Left ventricle myocardium superior (tissue), 1 donor: Measurements from ENCODE around the gene MYH14. TPM values are rescaled to one million over a fixed set of nuclear protein-coding genes. Genes with fewer than 3 reads are reported as not detected.

Source experiments
- ATAC-seq: fragments of 200-7000 bp; cut with Tn5 transposase; one replicate; pipeline ENCODE4 v1.9.1; 2020; ENCODE audit warnings: mild to moderate bottlenecking, moderate library complexity
- DNase-seq: peaks from one replicate; pipeline ENCODE4 v3.0.0-alpha.2; 2020
- intact Hi-C: fragments of 100-400 bp; cut with micrococcal nuclease; formaldehyde crosslinking; loops from one replicate; pipeline ENCODE4 v1.11.0; 2022
- total RNA-seq: library from RNA; stranded (reverse); fragmentation: NEBNext Ultra II Directional; extraction: Animal tissue kit (Norgen Biotek cat#: 25700); gene quantifications from one replicate; pipeline ENCODE4 v1.2.1, GENCODE V29; 2021
- donor health status: DM: no; HTN: yes; CAD: no; lungs with severe emphysema.

MYH14 gene
- total RNA-seq, 1 donor from 2014 or later, result 131 TPM

DNA sequence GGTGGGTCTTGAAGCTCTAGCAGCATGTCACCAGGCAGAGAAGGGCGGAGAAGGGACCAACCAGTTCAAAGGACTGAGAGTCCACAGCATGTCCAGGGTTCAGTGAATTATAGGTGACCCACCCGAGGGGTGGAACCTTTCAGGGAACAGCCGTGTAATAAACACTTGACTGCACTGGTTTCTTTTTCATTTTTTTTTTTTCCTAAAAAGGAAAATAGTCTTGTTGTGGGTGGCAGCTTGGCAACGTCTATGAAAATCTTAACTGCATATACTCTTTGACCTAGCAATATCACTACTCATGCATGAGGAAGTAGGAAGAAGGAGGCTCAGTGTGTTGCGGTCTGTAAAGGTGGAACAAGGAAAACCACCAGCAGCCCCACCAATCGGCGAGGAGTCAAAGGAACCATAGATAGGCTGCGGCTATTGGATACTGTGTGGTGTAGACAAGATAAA, 13.0 kb upstream of the MYH14 start:
- DNase-seq (no peak), ATAC-seq (no peak)
- intact Hi-C loops, result no loop called here

DNA sequence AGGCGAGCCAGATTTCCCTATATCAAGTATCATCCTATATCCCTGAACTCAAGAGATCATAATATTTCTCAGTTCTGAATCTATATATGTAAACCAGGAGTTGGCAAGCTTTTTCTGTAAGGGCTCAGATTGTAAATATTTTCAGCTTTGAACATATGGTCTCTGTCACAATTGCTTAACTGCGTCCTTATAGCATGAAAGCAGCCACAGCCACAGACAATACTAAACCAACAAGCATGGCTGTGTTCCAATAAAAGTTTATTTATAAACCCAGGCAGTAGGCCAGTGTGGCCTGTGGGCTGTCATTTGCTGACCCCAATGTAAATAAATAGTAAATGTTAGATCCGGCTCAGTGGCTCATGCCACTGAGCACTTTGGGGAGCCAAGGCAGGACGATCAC, 12.2 kb upstream of the MYH14 start:
- intact Hi-C loops, result no loop called here
- DNase-seq (no peak), ATAC-seq (peak; percentile 81)

DNA sequence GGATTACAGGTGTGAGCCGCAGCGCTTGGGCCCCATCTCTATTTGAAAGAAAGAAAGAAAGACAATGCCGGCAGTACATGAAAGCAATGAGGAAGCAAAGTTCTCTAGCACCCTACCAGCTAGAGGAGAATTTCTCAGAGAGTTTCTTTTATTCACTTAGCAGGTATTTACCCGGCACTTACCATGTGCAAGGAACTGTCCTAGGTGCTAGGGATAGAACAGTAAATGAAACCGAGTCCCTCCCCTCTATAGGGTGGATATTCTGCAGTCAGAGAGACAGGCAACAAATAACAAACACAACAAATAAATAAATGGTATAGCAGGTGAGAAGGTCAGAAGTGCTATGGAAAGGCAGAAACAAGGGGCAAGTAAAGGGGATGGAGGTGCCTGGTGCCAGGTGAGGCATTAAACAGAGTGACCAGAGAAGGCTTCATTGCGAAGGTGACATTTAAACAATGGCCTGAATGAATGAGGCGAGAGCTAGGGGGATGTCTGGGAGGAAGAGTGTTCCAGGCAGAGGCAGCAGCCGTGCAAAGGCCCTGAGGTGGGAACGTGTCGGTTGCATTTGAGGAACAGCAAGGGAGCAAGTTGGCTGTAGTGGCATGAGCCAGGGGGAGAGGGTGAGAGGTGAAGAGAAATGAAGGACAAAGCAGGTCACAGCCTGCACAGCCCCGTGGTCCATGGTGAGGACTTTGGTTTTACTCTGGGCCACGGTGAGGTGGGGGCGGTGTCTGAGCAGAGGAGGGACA, 10.8 kb upstream of the MYH14 start:
- ATAC-seq (no peak), DNase-seq (no peak)
- intact Hi-C loops, result no loop called here

DNA sequence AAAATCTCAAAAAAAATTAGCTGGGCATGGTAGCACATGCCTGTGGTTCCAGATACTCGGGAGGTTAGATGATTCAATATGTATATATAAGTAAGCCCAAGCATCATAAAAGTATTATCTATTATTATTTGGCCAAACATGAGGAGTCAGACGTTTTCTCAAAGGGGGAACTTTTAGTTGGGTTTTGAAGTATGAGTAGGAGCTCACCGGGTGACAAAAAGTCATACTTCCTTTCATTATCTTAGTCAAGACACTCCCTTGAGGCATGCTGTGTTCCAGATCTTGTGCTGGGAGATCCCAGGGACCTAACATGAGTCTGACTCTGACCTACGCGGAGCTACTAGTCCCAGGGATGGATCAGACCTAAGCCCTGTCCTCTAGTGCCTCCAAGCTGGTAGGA, 8.2 kb upstream of the MYH14 start:
- ATAC-seq (no peak), DNase-seq (no peak)
- intact Hi-C loops, result no loop called here

DNA sequence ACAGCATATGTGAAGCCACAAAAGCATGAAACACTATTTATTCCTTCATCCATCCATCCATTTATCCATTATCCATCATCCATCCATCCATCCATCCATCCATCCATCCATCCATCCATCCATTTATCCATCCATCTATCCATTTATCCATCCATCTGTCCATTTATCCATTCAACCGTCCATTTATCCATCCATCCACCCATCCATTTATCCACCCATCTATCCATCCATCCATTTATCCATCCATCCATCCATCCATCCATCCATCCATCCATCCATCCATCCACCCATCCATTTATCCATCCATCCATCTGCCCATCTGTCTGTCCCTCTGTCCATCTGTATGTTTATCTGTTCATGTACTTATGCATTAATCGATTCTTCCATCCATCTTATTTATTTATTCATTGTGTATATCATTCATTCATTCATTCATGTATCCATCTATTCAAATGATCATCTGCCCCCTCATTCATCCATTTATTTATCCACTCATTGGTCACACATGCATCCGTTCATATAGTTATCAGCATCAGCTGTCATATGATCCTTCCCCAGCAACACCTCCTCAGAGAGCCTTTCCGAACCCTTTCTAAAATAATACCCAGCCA, 7.0 kb upstream of the MYH14 start:
- DNase-seq (no peak), ATAC-seq (no peak)
- intact Hi-C loops, result no loop called here

DNA sequence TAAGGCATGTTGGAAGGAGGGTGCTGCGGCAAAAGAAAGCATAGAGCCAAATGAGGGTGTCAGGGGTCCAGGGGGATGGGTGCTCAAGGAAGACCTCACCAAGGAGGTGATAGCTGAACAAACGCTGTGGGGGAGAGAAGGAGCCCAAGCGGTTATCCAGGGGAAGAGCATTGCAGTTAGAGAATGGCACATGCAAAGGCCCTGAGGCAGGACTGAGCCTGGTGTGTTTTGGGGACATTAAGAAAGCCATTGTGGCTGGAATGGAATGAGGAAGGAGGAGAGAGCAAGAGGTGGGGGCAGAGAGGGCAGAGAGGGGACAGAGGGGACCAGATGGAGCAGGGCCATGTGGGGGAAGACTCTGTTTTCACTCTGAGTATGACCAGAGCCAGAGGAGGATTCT, 6.1 kb upstream of the MYH14 start:
- intact Hi-C loops, result no loop called here
- ATAC-seq (no peak), DNase-seq (no peak)

DNA sequence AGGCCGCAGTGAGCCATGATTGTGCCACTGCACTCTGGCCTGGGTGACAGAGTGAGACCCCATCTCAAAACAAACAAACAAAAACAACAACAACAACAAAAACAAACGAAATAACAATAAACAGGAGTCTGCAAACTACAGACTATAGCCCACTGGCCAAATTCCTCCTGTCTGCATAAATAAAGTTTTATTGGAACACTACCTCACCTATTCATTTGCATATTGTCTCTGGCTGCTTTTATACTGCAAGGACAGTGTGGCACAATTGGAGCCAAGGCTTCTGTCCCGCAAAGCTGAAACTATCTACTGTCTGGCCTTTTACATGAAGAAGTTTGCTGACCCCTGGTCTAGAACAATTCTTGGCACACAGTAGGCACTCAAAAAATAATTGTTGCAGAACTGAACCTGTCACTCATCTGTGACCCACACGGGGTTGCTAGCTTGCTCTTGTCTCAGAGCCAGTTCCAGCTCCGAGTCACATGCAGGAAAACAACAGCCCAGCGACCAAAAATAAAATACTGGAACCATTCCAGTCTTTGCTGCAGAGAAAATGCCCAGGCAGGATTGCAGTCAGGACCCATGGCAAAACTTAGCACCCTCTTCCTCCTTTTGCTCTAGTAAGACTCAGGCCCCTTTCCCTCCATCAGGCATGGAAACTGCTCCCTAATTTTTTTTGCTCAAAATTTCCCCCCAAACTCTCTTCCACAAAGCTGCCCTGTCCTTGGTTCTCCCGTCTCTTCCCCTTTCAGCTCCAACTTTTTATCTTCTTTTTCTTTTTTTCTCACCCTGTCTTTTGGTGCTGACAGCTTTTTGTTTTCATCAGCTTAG, 4.8 kb upstream of the MYH14 start:
- DNase-seq, result peak; percentile 44
- ATAC-seq, result peak; percentile 55

DNA sequence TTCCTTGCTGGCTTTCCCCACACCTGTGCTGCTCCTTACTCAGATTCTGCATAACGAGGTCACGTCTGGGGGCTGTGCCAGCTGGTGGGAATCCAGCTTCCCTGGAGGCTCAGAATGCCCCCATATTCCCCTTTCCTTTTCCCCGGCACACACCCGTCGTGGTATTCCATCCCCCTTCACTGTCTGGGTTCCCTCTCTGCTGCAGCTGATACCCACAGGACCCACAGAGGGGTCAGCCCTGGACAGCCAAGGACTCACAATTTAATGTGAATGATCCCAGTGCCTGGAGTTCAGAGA, 4.2 kb upstream of the MYH14 start:
- intact Hi-C loops, result no loop called here
- peak; percentile 47 for DNase-seq
- peak; percentile 3 for ATAC-seq

More for the DNA sequence above, 4.8 kb upstream of the MYH14 start:
- intact Hi-C loops, result no loop called here

DNA sequence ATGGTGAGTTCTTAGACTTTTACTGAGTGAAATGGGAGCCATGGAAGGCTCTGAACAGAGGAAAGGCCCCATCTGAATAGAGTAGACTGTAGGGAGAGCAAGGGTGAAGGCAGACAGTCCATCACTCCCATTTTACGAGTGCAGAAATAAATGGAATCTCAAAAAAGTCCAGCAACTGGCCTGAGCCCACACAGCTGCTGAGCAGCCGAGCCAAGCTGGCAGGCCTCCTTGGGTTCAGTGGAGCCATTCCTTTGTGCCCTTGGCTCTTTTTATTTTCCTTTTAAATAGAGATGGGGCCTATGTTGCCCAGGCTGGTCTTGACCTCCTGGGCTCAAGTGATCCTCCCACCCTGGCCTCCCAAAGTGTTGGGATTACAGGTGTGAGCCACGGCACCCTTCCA, 1.0 kb upstream of the MYH14 start:
- DNase-seq (no peak), ATAC-seq (no peak)
- intact Hi-C loops, result no loop called here

DNA sequence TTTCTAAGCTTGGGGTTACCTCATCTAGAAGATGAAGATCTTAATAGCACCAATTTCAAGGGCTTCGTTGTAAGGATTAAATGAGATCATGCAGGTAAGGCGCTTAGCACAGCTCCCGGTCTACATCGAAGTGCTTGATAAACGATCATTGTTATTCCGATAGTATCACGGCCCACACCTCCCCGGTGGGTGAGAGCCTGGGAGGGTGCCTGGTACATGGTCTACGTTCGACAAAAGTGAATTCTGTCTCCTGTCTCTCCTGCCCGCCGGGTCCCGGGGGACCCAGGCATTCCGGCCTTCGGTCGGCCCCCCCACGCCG, 501 bp upstream of the MYH14 start:
- ATAC-seq (no peak), DNase-seq (no peak)
- intact Hi-C loops, result no loop called here

DNA sequence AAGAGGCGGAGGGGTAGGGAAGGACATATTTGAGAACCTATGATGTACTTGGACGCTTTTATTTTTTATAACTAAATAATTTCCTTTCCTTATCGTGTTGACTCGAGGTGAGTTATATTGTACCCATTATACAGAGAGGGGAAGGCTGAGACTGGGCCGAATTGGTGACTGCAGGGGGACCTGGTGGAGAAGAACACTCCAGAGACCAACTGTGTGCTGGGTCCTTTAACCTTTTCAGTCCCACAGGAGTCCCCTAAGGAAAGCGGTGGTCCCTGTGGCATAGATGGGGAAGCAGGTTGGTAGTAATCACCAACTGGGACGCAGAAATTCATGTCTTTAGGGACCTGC, 633 bp downstream of the MYH14 start:
- ATAC-seq (no peak), DNase-seq (no peak)
- intact Hi-C loops, result no loop called here

DNA sequence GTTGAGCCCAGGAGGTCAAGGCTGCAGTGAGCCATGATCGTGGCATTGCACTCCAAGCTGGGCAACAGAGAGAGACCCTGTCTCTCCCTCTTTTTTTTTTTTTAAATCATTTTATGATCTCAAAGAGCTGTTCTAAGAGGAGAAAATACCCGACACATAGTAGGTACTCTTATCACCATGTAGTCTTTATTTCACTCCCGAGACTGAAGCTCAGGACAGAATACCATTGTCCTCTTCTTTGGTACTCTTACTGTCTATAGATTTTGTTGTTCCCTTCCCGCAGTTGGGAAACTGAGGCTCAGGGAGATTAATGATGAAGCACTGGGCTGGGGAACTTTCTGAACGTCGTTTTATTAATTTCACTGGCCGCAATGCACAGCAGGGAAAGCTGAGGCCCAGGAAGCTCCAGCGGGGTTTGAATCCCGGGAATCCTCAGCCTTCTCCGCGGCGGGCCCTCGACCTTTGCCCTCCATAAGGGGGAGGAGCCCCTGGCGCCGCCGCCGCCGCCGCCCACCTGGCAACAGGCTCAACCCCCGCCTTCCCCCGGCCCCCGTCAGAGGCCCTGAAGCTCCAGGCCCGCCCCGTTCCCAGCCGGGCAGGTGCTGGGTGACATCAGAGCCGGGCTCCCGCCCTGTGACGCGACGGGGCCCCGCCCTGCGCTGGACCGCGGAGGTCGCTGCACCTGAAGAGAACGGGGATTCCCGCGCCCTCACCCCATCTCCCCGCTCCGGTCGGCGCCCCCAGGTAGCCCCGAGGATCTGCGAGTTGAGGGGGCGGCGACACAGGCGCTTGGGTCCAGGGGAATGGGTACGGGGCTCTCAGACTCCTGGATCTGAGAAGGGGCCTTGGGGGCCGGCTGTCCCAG, 1.6 kb downstream of the MYH14 start:
- ATAC-seq (peak; percentile 74), DNase-seq (peak; percentile 85)
- intact Hi-C loops, result no loop called here

DNA sequence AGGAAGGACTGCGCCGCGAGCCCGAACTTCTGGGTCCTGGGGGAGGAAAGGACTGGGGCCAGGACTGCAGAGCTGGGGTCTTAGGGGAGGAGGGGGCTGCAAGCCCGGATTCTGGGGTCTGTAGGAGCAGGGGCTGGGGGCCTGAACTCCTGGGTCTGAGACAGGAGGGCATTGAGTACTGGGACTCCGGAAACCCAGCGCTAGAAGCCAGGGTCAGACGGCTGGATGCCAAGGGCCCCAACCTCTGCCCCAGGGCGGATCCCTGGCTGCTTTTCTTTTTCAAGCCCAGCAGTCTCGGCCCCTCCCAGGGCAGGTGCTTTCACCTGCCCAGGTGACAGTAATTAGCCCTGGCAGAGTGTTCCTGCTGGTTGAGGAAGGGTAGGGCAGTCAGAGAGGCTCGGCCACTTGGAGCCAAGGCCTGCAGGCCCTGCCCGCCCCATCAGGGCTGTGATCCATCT, 2.3 kb downstream of the MYH14 start:
- DNase-seq, result no peak
- no peak for ATAC-seq
- intact Hi-C loops, result no loop called here

DNA sequence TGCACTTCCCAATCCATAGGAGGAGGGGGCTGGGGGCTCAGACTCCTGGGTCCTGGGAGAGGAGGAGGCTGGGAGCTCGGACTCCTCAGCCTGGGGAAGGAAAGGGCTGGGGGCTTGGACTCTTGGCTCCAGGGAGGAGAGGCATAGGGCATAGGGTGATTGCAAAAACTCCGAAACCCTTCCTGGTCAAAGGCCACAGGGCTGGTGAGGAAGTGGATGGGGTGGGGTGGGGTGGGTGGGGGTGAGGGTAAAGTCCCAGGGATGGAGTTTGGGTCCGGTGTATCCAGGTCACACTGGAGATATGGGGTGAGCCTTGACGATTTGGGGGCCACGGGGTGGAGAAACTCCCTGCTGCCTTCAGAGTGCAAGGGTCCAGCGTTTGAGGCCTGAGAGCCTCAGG, 2.8 kb downstream of the MYH14 start:
- ATAC-seq, result no peak
- intact Hi-C loops, result no loop called here

DNA sequence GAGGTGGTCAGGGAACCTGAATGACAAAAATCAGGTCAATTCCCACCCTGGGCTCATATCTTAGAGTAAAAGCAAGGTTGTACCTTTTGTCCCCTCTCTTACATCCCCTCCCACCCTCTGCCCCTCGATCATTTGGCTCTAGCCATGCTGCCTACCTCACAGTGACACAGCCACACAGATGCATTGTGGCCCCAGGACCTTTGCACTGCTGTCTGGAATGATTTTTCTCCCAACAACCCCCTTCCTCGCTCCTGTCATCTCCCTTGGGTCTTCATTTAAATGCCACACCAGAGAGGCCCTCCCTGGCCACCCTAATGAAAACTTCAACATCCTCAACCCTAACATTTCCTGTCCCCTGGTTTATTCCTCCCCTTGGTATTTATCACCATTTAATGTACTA, 4.3 kb downstream of the MYH14 start:
- intact Hi-C loops, result no loop called here
- DNase-seq, result no peak
- ATAC-seq, result no peak

More for the DNA sequence above, 2.8 kb downstream of the MYH14 start:
- no peak for DNase-seq

DNA sequence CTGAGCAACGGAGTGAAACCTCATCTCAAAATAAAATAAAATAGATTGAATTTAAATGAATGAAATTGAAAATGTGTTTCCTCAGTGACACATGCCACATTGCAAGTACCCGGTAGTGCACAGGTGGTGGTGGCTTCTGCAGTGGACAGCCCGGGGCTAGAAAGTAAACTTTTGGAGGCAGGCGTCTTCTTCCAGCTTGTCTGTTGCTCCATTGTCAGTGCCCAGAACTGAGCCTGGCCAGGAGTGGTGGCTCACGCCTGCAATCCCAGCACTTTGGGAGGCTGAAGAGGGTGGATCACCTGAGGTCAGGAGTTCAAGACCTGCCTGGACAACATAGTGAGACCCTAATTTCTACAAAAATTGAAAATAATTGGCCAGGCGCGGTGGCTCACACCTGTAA, 5.7 kb downstream of the MYH14 start:
- intact Hi-C loops, result no loop called here
- ATAC-seq, result no peak
- no peak for DNase-seq

DNA sequence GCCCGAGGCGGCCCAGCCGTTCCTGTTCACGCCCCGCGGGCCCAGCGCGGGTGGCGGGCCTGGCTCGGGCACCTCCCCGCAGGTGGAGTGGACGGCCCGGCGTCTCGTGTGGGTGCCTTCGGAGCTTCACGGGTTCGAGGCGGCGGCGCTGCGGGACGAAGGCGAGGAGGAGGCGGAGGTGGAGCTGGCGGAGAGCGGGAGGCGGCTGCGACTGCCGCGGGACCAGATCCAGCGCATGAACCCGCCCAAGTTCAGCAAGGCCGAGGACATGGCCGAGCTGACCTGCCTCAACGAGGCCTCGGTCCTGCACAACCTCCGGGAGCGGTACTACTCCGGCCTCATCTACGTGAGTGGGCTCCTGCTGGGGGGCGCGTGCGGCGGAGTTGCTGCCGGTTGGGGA, 7.0 kb downstream of the MYH14 start:
- DNase-seq (no peak), ATAC-seq (no peak)
- intact Hi-C loops, result no loop called here

DNA sequence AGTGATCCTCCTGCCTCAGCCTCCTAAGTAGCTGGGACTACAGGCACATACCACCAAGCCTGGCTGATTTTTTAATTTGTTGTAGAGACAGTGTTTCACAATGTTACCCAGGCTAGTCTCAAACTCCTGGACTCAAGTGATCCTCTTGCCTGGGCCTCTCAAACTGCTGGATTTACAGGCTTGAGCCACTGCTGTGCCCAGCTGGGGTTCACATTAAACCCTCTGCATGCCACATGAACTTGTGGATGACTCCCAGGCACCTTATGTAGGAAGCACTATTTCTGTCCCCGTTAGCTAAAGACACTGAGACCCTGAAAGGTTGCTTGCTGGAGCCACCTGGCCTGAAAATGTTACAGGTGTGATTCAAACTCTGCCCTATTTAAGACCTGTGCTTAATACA, 10.5 kb downstream of the MYH14 start:
- DNase-seq (no peak), ATAC-seq (no peak)
- intact Hi-C loops, result no loop called here

DNA sequence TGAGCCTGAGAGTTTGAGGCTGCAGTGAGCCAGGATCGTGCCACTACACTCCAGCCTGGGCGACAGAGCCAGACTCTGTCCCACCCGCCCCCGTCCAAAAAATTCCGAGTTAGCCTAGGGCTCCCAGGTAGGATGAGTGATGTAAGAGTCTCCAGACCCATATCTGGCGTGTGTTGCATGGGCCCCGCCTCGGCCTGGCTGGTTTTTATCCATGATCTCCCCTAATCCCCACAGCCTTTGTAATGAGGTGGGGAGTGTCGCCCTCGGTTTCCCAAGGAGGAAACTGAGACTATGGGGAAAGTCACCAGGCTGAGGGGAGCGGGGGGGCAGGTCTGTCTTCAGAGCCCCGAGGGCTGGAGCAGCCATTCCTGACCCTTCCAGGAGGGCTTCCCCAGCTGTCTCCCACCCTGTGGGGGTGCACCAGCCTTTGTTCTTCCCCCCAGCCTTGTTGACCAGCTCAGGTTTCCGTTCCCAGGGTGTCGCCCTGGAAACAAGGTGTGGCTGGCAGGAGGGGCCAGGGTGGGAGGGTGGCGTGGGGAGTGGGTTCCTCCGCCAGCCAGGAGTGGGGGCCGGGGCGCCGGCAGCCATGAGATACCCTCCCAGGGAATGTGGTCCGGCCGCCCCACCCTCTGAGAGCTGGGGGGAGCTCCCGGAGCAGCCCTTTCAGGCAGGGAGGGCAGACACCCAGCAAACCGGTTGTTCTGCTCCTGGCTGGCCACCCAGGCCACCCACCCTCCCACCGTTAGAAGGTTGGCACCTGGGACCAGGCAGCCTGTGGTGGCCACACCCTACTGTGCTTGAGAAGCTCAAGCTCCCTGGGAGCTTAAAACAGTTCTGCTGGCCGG, 11.5 kb downstream of the MYH14 start:
- DNase-seq (no peak), ATAC-seq (peak; percentile 25)
- intact Hi-C loops, result no loop called here
